K562 (cell line): ENCODE measurements around the gene STK11. TPM values are rescaled to one million over a fixed set of nuclear protein-coding genes. Genes with fewer than 3 reads are reported as not detected.

Experiments
- ARID2 ChIP-seq: fragments of 450-650 bp; IDR thresholded peaks from 2 replicates; pipeline ENCODE4 v1.6.1; 2017; ENCODE audit warnings: antibody characterized with exemption, mild to moderate bottlenecking
- ATF6 ChIP-seq: sonication (generic); formaldehyde crosslinking; IDR thresholded peaks from 2 replicates; pipeline ENCODE4 v1.4.0; 2020; ENCODE audit warnings: mild to moderate bottlenecking, missing genetic modification reagents
- CBX5 ChIP-seq: IDR thresholded peaks from 2 replicates; pipeline ENCODE4 v1.6.1; 2014; ENCODE audit warnings: low read depth, borderline replicate concordance
- CEBPB ChIP-seq: fragments of 450-650 bp; IDR thresholded peaks from 2 replicates; pipeline ENCODE4 v1.6.1; 2016; ENCODE audit warnings: missing genetic modification characterization, missing compliant biosample characterization
- MCM5 ChIP-seq: fragments of 450-650 bp; IDR thresholded peaks from 2 replicates; pipeline ENCODE4 v1.6.1; 2016; ENCODE audit warnings: low read depth
- MYNN ChIP-seq, 2 experiments: sonication (generic); formaldehyde crosslinking in 1 of 2; IDR thresholded peaks; 2 replicates each; pipeline versions ENCODE4 v1.5.0 to v1.6.1; 2016 to 2020; ENCODE audit warnings: antibody characterized with exemption in 1 of 2, missing genetic modification reagents in 1 of 2
- PCBP2 ChIP-seq: fragments of 200-400 bp; formaldehyde crosslinking; IDR thresholded peaks from 2 replicates; pipeline ENCODE4 v1.6.1; 2018; ENCODE audit warnings: low read length, low read depth, mild to moderate bottlenecking, moderate library complexity; ENCODE audit not compliant: poor library complexity, severe bottlenecking
- RBBP5 ChIP-seq: fragments of 200-600 bp; sonication (generic); IDR thresholded peaks from 2 replicates; pipeline ENCODE4 v1.6.1; 2012; ENCODE audit warnings: borderline replicate concordance, mild to moderate bottlenecking, low read length, control low read depth, inconsistent platforms; ENCODE audit not compliant: insufficient read depth, poor library complexity, severe bottlenecking
- SREBF1 ChIP-seq: fragments of 150-350 bp; IDR thresholded peaks from 2 replicates; pipeline ENCODE4 v1.6.1; 2014; ENCODE audit warnings: antibody characterized with exemption, low read depth, low read length, borderline replicate concordance
- TAF9B ChIP-seq: fragments of 450-650 bp; IDR thresholded peaks from 2 replicates; pipeline ENCODE4 v1.6.1; 2018; ENCODE audit warnings: mild to moderate bottlenecking; ENCODE audit not compliant: partially characterized antibody
- ZNF124 ChIP-seq: sonication (generic); formaldehyde crosslinking; IDR thresholded peaks from 2 replicates; pipeline ENCODE4 v1.8.1; 2022; ENCODE audit warnings: missing genetic modification reagents
- ZNF175 ChIP-seq: fragments of 200-800 bp; sonication (Bioruptor generic); IDR thresholded peaks from 2 replicates; pipeline ENCODE4 v1.6.1; 2016; ENCODE audit warnings: low read depth, mild to moderate bottlenecking, missing genetic modification characterization, missing compliant biosample characterization
- ZNF436 ChIP-seq: fragments of 250-450, 450-650 bp; sonication (Bioruptor Pico); formaldehyde crosslinking; IDR thresholded peaks from 2 replicates; pipeline ENCODE4 v1.7.0; 2020; ENCODE audit warnings: mild to moderate bottlenecking
- polyA plus RNA-seq, 8 experiments: library from polyadenylated mRNA; depleted of rRNA in 4 of 8; stranded (reverse) in 5 of 8; unstranded in 3 of 8; fragments of >200 nt; fragmentation: Nextera tagmentation in 2 of 8; fragmentation: Illumina TruSeq in 1 of 8; extraction: Ambion mirVana in 2 of 8; extraction: Trizol in 1 of 8; gene quantifications; 2 replicates each; pipeline versions ENCODE4 v1.2.1 to v1.2.3, GENCODE V29; 2011 to 2014; ENCODE audit warnings: inconsistent platforms in 1 of 8, missing spikeins in 1 of 8
- total RNA-seq, 7 experiments: library from RNA; depleted of rRNA in 6 of 7; stranded (reverse); fragments of >200 nt in 6 of 7; fragmentation: Illumina TruSeq in 2 of 7; extraction: Trizol in 2 of 7; gene quantifications; 2 replicates each; pipeline versions ENCODE4 v1.2.1 to v1.2.3, GENCODE V29; 2011 to 2021; ENCODE audit warnings: low replicate concordance in 1 of 7
- TF ChIP-seq, protein P1 (sequence below): sonication (generic); formaldehyde crosslinking; IDR thresholded peaks from 2 replicates; pipeline ENCODE4 v1.8.0; 2022; ENCODE audit warnings: mild to moderate bottlenecking, missing genetic modification reagents
- TF ChIP-seq, protein P2 (sequence below): IDR thresholded peaks from 3 replicates; pipeline ENCODE4 v1.6.1; 2011; ENCODE audit warnings: borderline replicate concordance, mild to moderate bottlenecking; ENCODE audit not compliant: insufficient read length, insufficient read depth
- TF ChIP-seq, protein P3 (sequence below): fragments of 450-650 bp; IDR thresholded peaks from 2 replicates; pipeline ENCODE4 v1.6.1; 2017; ENCODE audit warnings: antibody characterized with exemption

The STK11 gene
- total and polyA plus RNA-seq, 9 of the 15 experiments (the other 6 are each of a cell fraction or from before 2014, with no cell fraction given), result 0.15 to 96.5 (median 31.7) TPM

DNA sequence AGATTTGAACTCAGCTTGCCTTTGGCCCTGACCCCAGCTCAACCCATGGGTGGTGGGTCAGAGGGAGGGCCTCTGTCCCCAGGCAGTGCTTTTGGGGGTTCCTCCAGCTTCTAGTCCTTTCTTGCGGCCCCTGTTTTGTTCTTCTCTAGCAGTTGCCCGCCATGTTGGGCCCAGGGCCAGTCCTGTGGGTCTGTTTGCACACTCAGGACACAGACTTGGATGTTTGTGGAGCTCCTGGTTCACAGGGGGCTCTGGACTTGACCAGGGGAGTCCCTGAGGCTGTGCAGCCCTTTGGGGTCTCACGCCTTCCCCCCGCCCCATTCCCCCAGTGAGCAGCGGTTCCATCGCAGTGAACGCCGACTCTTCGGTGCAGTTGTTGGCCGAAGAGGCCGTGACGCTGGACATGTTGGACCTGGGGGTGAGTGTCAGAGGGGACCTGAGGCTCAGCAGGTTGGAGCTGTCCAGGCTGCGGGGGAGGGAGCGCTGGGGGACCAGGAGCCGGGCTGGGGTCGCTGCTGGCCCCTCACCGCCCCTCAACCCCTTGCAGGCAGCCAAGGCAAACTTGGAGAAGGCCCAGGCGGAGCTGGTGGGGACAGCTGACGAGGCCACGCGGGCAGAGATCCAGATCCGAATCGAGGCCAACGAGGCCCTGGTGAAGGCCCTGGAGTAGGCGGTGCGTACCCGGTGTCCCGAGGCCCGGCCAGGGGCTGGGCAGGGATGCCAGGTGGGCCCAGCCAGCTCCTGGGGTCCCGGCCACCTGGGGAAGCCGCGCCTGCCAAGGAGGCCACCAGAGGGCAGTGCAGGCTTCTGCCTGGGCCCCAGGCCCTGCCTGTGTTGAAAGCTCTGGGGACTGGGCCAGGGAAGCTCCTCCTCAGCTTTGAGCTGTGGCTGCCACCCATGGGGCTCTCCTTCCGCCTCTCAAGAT lies 38.5 kb downstream of the STK11 start (continued):
- TF ChIP-seq ZNF436 (CRISPR knock-in tag), result no peak
- TF ChIP-seq TAF9B, result no peak
- no peak for TF ChIP-seq PCBP2
- no peak for TF ChIP-seq CBX5
- TF ChIP-seq ARID2, result peak; percentile 42; the same call in 1 of the 2 replicates
- no peak for TF ChIP-seq MYNN (IDR thresholded peaks at IDR 0.05)
- TF ChIP-seq MYNN (CRISPR knock-in tag; IDR thresholded peaks at IDR 0.05), result no peak
- TF ChIP-seq ZNF175 (CRISPR knock-in tag), result no peak
- TF ChIP-seq, protein P1, sequence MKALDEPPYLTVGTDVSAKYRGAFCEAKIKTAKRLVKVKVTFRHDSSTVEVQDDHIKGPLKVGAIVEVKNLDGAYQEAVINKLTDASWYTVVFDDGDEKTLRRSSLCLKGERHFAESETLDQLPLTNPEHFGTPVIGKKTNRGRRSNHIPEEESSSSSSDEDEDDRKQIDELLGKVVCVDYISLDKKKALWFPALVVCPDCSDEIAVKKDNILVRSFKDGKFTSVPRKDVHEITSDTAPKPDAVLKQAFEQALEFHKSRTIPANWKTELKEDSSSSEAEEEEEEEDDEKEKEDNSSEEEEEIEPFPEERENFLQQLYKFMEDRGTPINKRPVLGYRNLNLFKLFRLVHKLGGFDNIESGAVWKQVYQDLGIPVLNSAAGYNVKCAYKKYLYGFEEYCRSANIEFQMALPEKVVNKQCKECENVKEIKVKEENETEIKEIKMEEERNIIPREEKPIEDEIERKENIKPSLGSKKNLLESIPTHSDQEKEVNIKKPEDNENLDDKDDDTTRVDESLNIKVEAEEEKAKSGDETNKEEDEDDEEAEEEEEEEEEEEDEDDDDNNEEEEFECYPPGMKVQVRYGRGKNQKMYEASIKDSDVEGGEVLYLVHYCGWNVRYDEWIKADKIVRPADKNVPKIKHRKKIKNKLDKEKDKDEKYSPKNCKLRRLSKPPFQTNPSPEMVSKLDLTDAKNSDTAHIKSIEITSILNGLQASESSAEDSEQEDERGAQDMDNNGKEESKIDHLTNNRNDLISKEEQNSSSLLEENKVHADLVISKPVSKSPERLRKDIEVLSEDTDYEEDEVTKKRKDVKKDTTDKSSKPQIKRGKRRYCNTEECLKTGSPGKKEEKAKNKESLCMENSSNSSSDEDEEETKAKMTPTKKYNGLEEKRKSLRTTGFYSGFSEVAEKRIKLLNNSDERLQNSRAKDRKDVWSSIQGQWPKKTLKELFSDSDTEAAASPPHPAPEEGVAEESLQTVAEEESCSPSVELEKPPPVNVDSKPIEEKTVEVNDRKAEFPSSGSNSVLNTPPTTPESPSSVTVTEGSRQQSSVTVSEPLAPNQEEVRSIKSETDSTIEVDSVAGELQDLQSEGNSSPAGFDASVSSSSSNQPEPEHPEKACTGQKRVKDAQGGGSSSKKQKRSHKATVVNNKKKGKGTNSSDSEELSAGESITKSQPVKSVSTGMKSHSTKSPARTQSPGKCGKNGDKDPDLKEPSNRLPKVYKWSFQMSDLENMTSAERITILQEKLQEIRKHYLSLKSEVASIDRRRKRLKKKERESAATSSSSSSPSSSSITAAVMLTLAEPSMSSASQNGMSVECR (CRISPR knock-in tag), result peak; percentile 78; the same call in 1 of the 2 replicates
- no peak for TF ChIP-seq SREBF1
- TF ChIP-seq, protein P2, sequence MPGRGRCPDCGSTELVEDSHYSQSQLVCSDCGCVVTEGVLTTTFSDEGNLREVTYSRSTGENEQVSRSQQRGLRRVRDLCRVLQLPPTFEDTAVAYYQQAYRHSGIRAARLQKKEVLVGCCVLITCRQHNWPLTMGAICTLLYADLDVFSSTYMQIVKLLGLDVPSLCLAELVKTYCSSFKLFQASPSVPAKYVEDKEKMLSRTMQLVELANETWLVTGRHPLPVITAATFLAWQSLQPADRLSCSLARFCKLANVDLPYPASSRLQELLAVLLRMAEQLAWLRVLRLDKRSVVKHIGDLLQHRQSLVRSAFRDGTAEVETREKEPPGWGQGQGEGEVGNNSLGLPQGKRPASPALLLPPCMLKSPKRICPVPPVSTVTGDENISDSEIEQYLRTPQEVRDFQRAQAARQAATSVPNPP, result no peak
- TF ChIP-seq RBBP5, result no peak
- no peak for TF ChIP-seq ZNF124 (CRISPR knock-in tag)
- TF ChIP-seq, protein P3, sequence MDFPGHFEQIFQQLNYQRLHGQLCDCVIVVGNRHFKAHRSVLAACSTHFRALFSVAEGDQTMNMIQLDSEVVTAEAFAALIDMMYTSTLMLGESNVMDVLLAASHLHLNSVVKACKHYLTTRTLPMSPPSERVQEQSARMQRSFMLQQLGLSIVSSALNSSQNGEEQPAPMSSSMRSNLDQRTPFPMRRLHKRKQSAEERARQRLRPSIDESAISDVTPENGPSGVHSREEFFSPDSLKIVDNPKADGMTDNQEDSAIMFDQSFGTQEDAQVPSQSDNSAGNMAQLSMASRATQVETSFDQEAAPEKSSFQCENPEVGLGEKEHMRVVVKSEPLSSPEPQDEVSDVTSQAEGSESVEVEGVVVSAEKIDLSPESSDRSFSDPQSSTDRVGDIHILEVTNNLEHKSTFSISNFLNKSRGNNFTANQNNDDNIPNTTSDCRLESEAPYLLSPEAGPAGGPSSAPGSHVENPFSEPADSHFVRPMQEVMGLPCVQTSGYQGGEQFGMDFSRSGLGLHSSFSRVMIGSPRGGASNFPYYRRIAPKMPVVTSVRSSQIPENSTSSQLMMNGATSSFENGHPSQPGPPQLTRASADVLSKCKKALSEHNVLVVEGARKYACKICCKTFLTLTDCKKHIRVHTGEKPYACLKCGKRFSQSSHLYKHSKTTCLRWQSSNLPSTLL, result no peak
- TF ChIP-seq ATF6 (CRISPR knock-in tag), result no peak
- TF ChIP-seq MCM5, result no peak
- peak; percentile 77 for TF ChIP-seq CEBPB (tag)
